OCI-LY7 (cell line): ENCODE results near the gene ETV1. TPM values are rescaled to one million over a fixed set of nuclear protein-coding genes. Genes with fewer than 3 reads are reported as not detected.
A peak's percentile ranks its signal among the peaks of the same experiment; 100 is the strongest.

Experiments used
- BruUV-seq: library from RNA; stranded (reverse); fragments of 400-500 nt; replicated peaks from 2 replicates; lab custom pipeline; 2021; lab: Mats Ljungman, UMichigan
- CTCF ChIA-PET: fragments of 300-600 bp; sonication (Branson Sonifier 250); formaldehyde crosslinking; loops from one replicate; lab custom pipeline; 2022; ENCODE audit warnings: antibody characterized with exemption; ENCODE audit not compliant: unreplicated experiment; lab: Charles Lee
- POLR2A ChIA-PET: fragments of 300-600 bp; sonication (Branson Sonifier 250); formaldehyde crosslinking; loops from one replicate; lab custom pipeline; 2022; ENCODE audit warnings: antibody characterized with exemption; lab: Charles Lee
- DNase-seq: peaks from one replicate; pipeline ENCODE4 v3.0.0-alpha.2; 2015; ENCODE audit warnings: low spot score
- H2AFZ ChIP-seq: fragments of 200-600 bp; sonication (generic), shearing (Covaris generic); 2 replicates; pipeline ENCODE4 v1.6.1; 2014; ENCODE audit warnings: mild to moderate bottlenecking, antibody characterized with exemption, low read length, moderate library complexity
- H3K27ac ChIP-seq: fragments of 200-600 bp; sonication (generic); 2 replicates; pipeline ENCODE4 v1.5.1; 2014; ENCODE audit warnings: mixed run types, low read depth, mild to moderate bottlenecking, moderate library complexity, low read length, inconsistent platforms; ENCODE audit not compliant: poor library complexity, severe bottlenecking
- H3K36me3 ChIP-seq: fragments of 200-600 bp; sonication (generic); 2 replicates; pipeline ENCODE4 v1.6.1; 2014; ENCODE audit warnings: mild to moderate bottlenecking, antibody characterized with exemption, low read length, moderate library complexity, mixed read lengths; ENCODE audit not compliant: insufficient read depth
- H3K4me1 ChIP-seq: fragments of 200-600 bp; sonication (generic); 2 replicates; pipeline ENCODE4 v1.5.1; 2014; ENCODE audit warnings: mild to moderate bottlenecking, low read length; ENCODE audit not compliant: insufficient read depth, poor library complexity, severe bottlenecking
- H3K4me2 ChIP-seq: fragments of 200-600 bp; sonication (generic); 2 replicates; pipeline ENCODE4 v1.6.1; 2014; ENCODE audit warnings: mild to moderate bottlenecking, low read length
- H3K4me3 ChIP-seq: fragments of 200-600 bp; sonication (generic); 2 replicates; pipeline ENCODE4 v1.5.1; 2014; ENCODE audit warnings: mild to moderate bottlenecking, low read depth, low read length; ENCODE audit not compliant: poor library complexity, severe bottlenecking
- H3K79me2 ChIP-seq: fragments of 200-600 bp; sonication (generic); 2 replicates; pipeline ENCODE4 v1.6.1; 2016; ENCODE audit warnings: low read depth, mild to moderate bottlenecking, low read length, moderate library complexity, mixed read lengths; ENCODE audit not compliant: insufficient read depth
- H3K9me2 ChIP-seq: fragments of 200-600 bp; sonication (generic); 2 replicates; pipeline ENCODE4 v1.6.1; 2016; ENCODE audit warnings: mild to moderate bottlenecking, low read length, mixed read lengths; ENCODE audit not compliant: insufficient read depth
- H3K9me3 ChIP-seq: fragments of 200-600 bp; sonication (generic); 2 replicates; pipeline ENCODE4 v1.6.1; 2014; ENCODE audit warnings: mild to moderate bottlenecking, mixed run types, low read length, mixed read lengths
- H4K20me1 ChIP-seq: fragments of 200-600 bp; sonication (generic); 2 replicates; pipeline ENCODE4 v1.6.1; 2014; ENCODE audit warnings: mild to moderate bottlenecking, antibody characterized with exemption, low read length, moderate library complexity, mixed read lengths; ENCODE audit not compliant: insufficient read depth
- CTCF ChIP-seq: fragments of 200-600 bp; sonication (generic); conservative IDR thresholded peaks from 2 replicates; pipeline ENCODE4 v1.5.1; 2014; ENCODE audit warnings: mild to moderate bottlenecking, antibody characterized with exemption, low read length, moderate library complexity, mixed read lengths
- EZH2phosphoT487 ChIP-seq: fragments of 200-600 bp; sonication (generic); IDR thresholded peaks from 2 replicates; pipeline ENCODE4 v1.6.1; 2018; ENCODE audit warnings: low read depth, borderline replicate concordance, mild to moderate bottlenecking, mixed run types, antibody characterized with exemption, low read length, moderate library complexity, mixed read lengths
- intact Hi-C: fragments of 100-400 bp; cut with micrococcal nuclease; formaldehyde crosslinking; loops from one replicate; pipeline ENCODE4 v1.10.0; 2022; ENCODE audit not compliant: unreplicated experiment
- total RNA-seq, 2 experiments: library from RNA; depleted of rRNA in 1 of 2; stranded (reverse); fragments of >200 nt in 1 of 2; shearing (Covaris generic) in 1 of 2; gene quantifications; 2 replicates each; pipeline ENCODE4 v1.2.3, GENCODE V29; 2014 to 2022

The ETV1 gene
- total RNA-seq, 2 experiments from 2014 or later = not detected

GRCh38 chr7:13991791-13992595 lies 2.5 kb upstream of the ETV1 start:
- DNase-seq = no peak
- no peaks in the 10 kb centered on the region for H3K9me3 ChIP-seq
- TF ChIP-seq CTCF (no peak), EZH2phosphoT487 (no peak)
- H3K27ac ChIP-seq = no peak overlapping the region
- ChIA-PET POLR2A (interaction anchor here (0.6 to 1.0 kb wide), 3 partner anchors 43 to 728 kb away, joined by 3 to 7 read pairs (median 3); no protein-coding TSS in a partner anchor), CTCF (no interaction called here)
- intact Hi-C loops = no loop called here
- H3K36me3 ChIP-seq = no peaks in the 10 kb centered on the region
- no peak overlapping the region for H3K4me2 ChIP-seq
- BruUV-seq = no TSS peak
- H3K4me1 ChIP-seq = no peaks in the 10 kb centered on the region
- H2AFZ ChIP-seq = no peak overlapping the region
- no peak overlapping the region for H3K4me3 ChIP-seq
- no peaks in the 10 kb centered on the region for H3K79me2 ChIP-seq
- no peaks in the 10 kb centered on the region for H4K20me1 ChIP-seq
- H3K9me2 ChIP-seq = no peaks in the 10 kb centered on the region

GRCh38 chr7:13990984-13991790 lies 1.7 kb upstream of the ETV1 start:
- POLR2A ChIA-PET = interaction anchor here (1.0 kb wide), 1 partner anchor 43 kb away, joined by 3 read pairs; no protein-coding TSS in a partner anchor
- H3K4me2 ChIP-seq = no peak overlapping the region
- no peaks in the 10 kb centered on the region for H4K20me1 ChIP-seq
- H3K79me2 ChIP-seq = no peaks in the 10 kb centered on the region
- no peak overlapping the region for H3K27ac ChIP-seq
- no peaks in the 10 kb centered on the region for H3K4me1 ChIP-seq
- BruUV-seq = no TSS peak
- H2AFZ ChIP-seq = no peak overlapping the region
- TF ChIP-seq EZH2phosphoT487 (no peak), CTCF (no peak)
- no peaks in the 10 kb centered on the region for H3K9me2 ChIP-seq
- peak overlapping the region; percentile 23 for H3K4me3 ChIP-seq
- intact Hi-C loops = no loop called here
- CTCF ChIA-PET = no interaction called here
- DNase-seq = no peak
- H3K9me3 ChIP-seq = no peaks in the 10 kb centered on the region
- no peaks in the 10 kb centered on the region for H3K36me3 ChIP-seq
